ENCODE measurements around the gene MFAP4.

Gene MFAP4

GRCh38 chr17:19366637-19366972 lies 20.4 kb downstream of the MFAP4 start:
- no peak for DNase-seq (ENCODE audit: low read depth)
- no peak for TF ChIP-seq CTCF (IDR thresholded peaks at IDR 0.05; ENCODE audit: insufficient read depth, low read depth, low read length, missing control alignments)
- H3K4me3 ChIP-seq (ENCODE audit: low read depth, low read length), result no peak overlapping the region

- no peak for DNase-seq (ENCODE audit: low read depth)
- H3K4me3 ChIP-seq (ENCODE audit: low read depth, low read length), result no peak overlapping the region
- no peak for TF ChIP-seq CTCF (IDR thresholded peaks at IDR 0.05; ENCODE audit: insufficient read depth, low read depth, low read length, missing control alignments)
These were observed 21.0 kb downstream of the MFAP4 start for GRCh38 chr17:19365833-19366636.

- TF ChIP-seq CTCF (IDR thresholded peaks at IDR 0.05; ENCODE audit: insufficient read depth, low read depth, low read length, missing control alignments), result no peak
- no peak for DNase-seq (ENCODE audit: low read depth)
- no peak overlapping the region for H3K4me3 ChIP-seq (ENCODE audit: low read depth, low read length)
These were observed 21.5 kb downstream of the MFAP4 start for GRCh38 chr17:19365499-19365817.

- H3K4me3 ChIP-seq (ENCODE audit: low read depth, low read length), result no peak overlapping the region
- no peak for DNase-seq (ENCODE audit: low read depth)
- no peak for TF ChIP-seq CTCF (IDR thresholded peaks at IDR 0.05; ENCODE audit: insufficient read depth, low read depth, low read length, missing control alignments)
These were observed 22.1 kb downstream of the MFAP4 start for GRCh38 chr17:19364699-19365498.

- no peak for TF ChIP-seq CTCF (IDR thresholded peaks at IDR 0.05; ENCODE audit: insufficient read depth, low read depth, low read length, missing control alignments)
- no peak for DNase-seq (ENCODE audit: low read depth)
- H3K4me3 ChIP-seq (ENCODE audit: low read depth, low read length), result no peak overlapping the region
These were observed 23.4 kb downstream of the MFAP4 start for GRCh38 chr17:19363460-19364035.

GRCh38 chr17:19363114-19363438 lies 23.9 kb downstream of the MFAP4 start:
- DNase-seq (ENCODE audit: low read depth), result no peak
- peak overlapping the region; percentile 73 for H3K4me3 ChIP-seq (ENCODE audit: low read depth, low read length)
- no peak for TF ChIP-seq CTCF (IDR thresholded peaks at IDR 0.05; ENCODE audit: insufficient read depth, low read depth, low read length, missing control alignments)

Data from GM12865 (cell line).